ENCODE data around the gene CEP112.

CEP112 gene

DNA sequence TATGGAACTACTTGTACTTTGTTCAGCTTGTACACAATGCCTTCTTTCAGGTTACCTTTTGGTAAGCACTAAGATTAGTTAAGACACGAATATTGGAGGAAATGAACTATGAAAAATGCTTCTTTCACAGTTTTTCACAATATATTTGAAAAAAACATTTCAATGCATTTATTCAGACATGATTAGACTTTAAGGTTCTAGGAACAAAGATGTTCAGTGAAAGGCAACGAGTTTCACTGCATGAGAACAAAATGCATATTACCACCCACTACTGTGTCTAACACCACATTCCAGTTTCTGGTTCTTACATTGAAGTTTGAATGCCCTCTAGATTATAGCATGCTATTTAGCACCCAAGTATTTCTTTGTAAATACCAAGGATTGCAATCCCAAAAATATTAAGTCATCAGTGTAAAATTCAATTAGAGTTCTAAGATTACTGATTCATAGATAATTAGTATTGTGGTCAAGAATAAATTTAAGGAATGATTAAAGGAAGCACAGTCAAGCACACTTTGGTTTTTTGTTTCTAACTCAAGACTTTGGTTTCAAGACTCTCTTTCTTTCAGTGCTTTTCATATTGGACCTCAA lies 261.7 kb downstream of the CEP112 start:
- no peak overlapping the region for H3K18ac ChIP-seq (ENCODE audit: low read length)

GRCh38 chr17:65926599-65926998 lies 265.3 kb downstream of the CEP112 start:
- H3K18ac ChIP-seq (ENCODE audit: low read length) = no peak overlapping the region
- H3K4me2 ChIP-seq (ENCODE audit: low read length) = no peak overlapping the region

More for the DNA sequence above, 261.7 kb downstream of the CEP112 start:
- H3K79me1 ChIP-seq (ENCODE audit: low read length) = no peaks in the 10 kb centered on the region
- H3K4me1 ChIP-seq (ENCODE audit: control insufficient read depth in 1 of 2, insufficient read depth in 2 of 2, low read length in 2 of 2) = no peaks in the 10 kb centered on the region
- no peak overlapping the region for H3K4me3 ChIP-seq (ENCODE audit: low read depth, low read length)
- no peak overlapping the region for H4K8ac ChIP-seq (ENCODE audit: low read depth, low read length)
- H2AK5ac ChIP-seq (ENCODE audit: low read length) = no peak overlapping the region
- no peak overlapping the region for H4K12ac ChIP-seq (ENCODE audit: low read depth, low read length)
- no peak for DNase-seq
- no peak overlapping the region for H3K4ac ChIP-seq (ENCODE audit: low read depth, low read length)
- no peak overlapping the region for H3K14ac ChIP-seq (ENCODE audit: low read length)
- no peaks in the 10 kb centered on the region for H3K27me3 ChIP-seq (ENCODE audit: insufficient read depth, low read length)
- no peak overlapping the region for H4K91ac ChIP-seq (ENCODE audit: low read depth, low read length)
- no peak overlapping the region for H2AFZ ChIP-seq (ENCODE audit: insufficient read depth, low read length, poor library complexity)
- no peaks in the 10 kb centered on the region for H3K79me2 ChIP-seq (ENCODE audit: control insufficient read depth, insufficient read depth, low read length, poor library complexity)
- H3K9ac ChIP-seq (ENCODE audit: low read length) = no peak overlapping the region
- no peak overlapping the region for H2BK120ac ChIP-seq (ENCODE audit: insufficient read depth, low read length, poor library complexity)
- no peak overlapping the region for H2BK12ac ChIP-seq (ENCODE audit: low read length)
- H2BK5ac ChIP-seq (ENCODE audit: low read depth, low read length, poor library complexity) = no peak overlapping the region
- H3K27ac ChIP-seq (ENCODE audit: low read depth, low read length) = no peak overlapping the region
- H3K4me2 ChIP-seq (ENCODE audit: low read length) = no peak overlapping the region
- WGBS (ENCODE audit: extremely low coverage, insufficient coverage, insufficient read length) = no CpG with 5 or more reads among the region's 2 CpGs
- H3K9me3 ChIP-seq (ENCODE audit: insufficient read depth, low read depth, low read length) = no peaks in the 10 kb centered on the region
- no peak overlapping the region for H3K23ac ChIP-seq (ENCODE audit: low read length)
- H3K36me3 ChIP-seq (ENCODE audit: control insufficient read depth in 1 of 2, insufficient read depth in 2 of 2, low read length in 2 of 2) = peaks cover 0 to 2% of the 10 kb centered on the region in 2 experiments

GRCh38 chr17:65925606-65926307 lies 266.2 kb downstream of the CEP112 start:
- no CpG with 5 or more reads among the region's 8 CpGs for WGBS (ENCODE audit: extremely low coverage, insufficient coverage, insufficient read length)
- no peak overlapping the region for H3K4me3 ChIP-seq (ENCODE audit: low read depth, low read length)
- no peaks in the 10 kb centered on the region for H3K9me3 ChIP-seq (ENCODE audit: insufficient read depth, low read depth, low read length)
- H3K23ac ChIP-seq (ENCODE audit: low read length) = no peak overlapping the region
- no peaks in the 10 kb centered on the region for H3K79me1 ChIP-seq (ENCODE audit: low read length)
- no peaks in the 10 kb centered on the region for H3K79me2 ChIP-seq (ENCODE audit: control insufficient read depth, insufficient read depth, low read length, poor library complexity)
- no peaks in the 10 kb centered on the region for H3K4me1 ChIP-seq (ENCODE audit: control insufficient read depth in 1 of 2, insufficient read depth in 2 of 2, low read length in 2 of 2)
- H2AFZ ChIP-seq (ENCODE audit: insufficient read depth, low read length, poor library complexity) = no peak overlapping the region
- no peak overlapping the region for H3K14ac ChIP-seq (ENCODE audit: low read length)
- H2AK5ac ChIP-seq (ENCODE audit: low read length) = no peak overlapping the region
- no peak overlapping the region for H2BK5ac ChIP-seq (ENCODE audit: low read depth, low read length, poor library complexity)
- H3K36me3 ChIP-seq (ENCODE audit: control insufficient read depth in 1 of 2, insufficient read depth in 2 of 2, low read length in 2 of 2) = peaks cover 0 to 2% of the 10 kb centered on the region in 2 experiments
- no peak overlapping the region for H4K12ac ChIP-seq (ENCODE audit: low read depth, low read length)
- no peak overlapping the region for H3K27ac ChIP-seq (ENCODE audit: low read depth, low read length)
- H2BK120ac ChIP-seq (ENCODE audit: insufficient read depth, low read length, poor library complexity) = no peak overlapping the region
- no peak overlapping the region for H3K18ac ChIP-seq (ENCODE audit: low read length)
- H4K8ac ChIP-seq (ENCODE audit: low read depth, low read length) = no peak overlapping the region
- H2BK12ac ChIP-seq (ENCODE audit: low read length) = no peak overlapping the region
- no peak overlapping the region for H4K91ac ChIP-seq (ENCODE audit: low read depth, low read length)
- no peaks in the 10 kb centered on the region for H3K27me3 ChIP-seq (ENCODE audit: insufficient read depth, low read length)
- no peak for DNase-seq
- H3K9ac ChIP-seq (ENCODE audit: low read length) = no peak overlapping the region
- no peak overlapping the region for H3K4ac ChIP-seq (ENCODE audit: low read depth, low read length)
- no peak overlapping the region for H3K4me2 ChIP-seq (ENCODE audit: low read length)

More at GRCh38 chr17:65926599-65926998, 265.3 kb downstream of the CEP112 start:
- no peak for DNase-seq
- Histone ChIP-seq H3K4ac (ENCODE audit: low read depth, low read length) (no peak overlapping the region), H3K36me3 (ENCODE audit: control insufficient read depth in 1 of 2, insufficient read depth in 2 of 2, low read length in 2 of 2) (peaks cover 0 to 2% of the 10 kb centered on the region in 2 experiments), H3K4me3 (ENCODE audit: low read depth, low read length) (no peak overlapping the region), H3K14ac (ENCODE audit: low read length) (no peak overlapping the region), H2BK5ac (ENCODE audit: low read depth, low read length, poor library complexity) (no peak overlapping the region), H2AFZ (ENCODE audit: insufficient read depth, low read length, poor library complexity) (no peak overlapping the region), H3K9me3 (ENCODE audit: insufficient read depth, low read depth, low read length) (no peaks in the 10 kb centered on the region), H3K9ac (ENCODE audit: low read length) (no peak overlapping the region), H2BK120ac (ENCODE audit: insufficient read depth, low read length, poor library complexity) (no peak overlapping the region), H4K91ac (ENCODE audit: low read depth, low read length) (no peak overlapping the region), H3K27me3 (ENCODE audit: insufficient read depth, low read length) (no peaks in the 10 kb centered on the region), H4K8ac (ENCODE audit: low read depth, low read length) (no peak overlapping the region), H3K23ac (ENCODE audit: low read length) (no peak overlapping the region), H3K79me2 (ENCODE audit: control insufficient read depth, insufficient read depth, low read length, poor library complexity) (no peaks in the 10 kb centered on the region), H2AK5ac (ENCODE audit: low read length) (no peak overlapping the region), H3K27ac (ENCODE audit: low read depth, low read length) (no peak overlapping the region), H3K4me1 (ENCODE audit: control insufficient read depth in 1 of 2, insufficient read depth in 2 of 2, low read length in 2 of 2) (no peaks in the 10 kb centered on the region), H2BK12ac (ENCODE audit: low read length) (no peak overlapping the region), H4K12ac (ENCODE audit: low read depth, low read length) (no peak overlapping the region), H3K79me1 (ENCODE audit: low read length) (no peaks in the 10 kb centered on the region)
- no CpG with 5 or more reads among the region's 5 CpGs for WGBS (ENCODE audit: extremely low coverage, insufficient coverage, insufficient read length)

DNA sequence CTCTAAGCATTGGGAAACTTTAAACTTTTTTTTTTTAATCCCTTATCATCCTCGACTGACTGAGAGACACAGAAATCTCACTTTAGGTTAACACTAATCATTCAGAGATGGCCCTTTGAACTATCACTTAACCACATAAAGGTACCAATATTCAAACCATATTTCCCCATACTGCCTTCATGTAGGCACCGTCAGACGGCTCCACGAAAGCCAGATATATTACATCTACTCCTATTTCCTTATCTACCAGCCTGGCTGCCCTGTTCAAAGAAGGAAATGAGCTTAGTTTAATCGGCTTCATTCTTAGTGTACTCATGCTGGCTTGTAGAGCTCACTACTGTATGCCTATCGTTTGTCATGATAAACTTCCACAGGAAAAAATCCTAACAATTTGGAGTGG lies 270.9 kb downstream of the CEP112 start:
- Histone ChIP-seq H3K4me2 (ENCODE audit: low read length) (no peak overlapping the region), H2AFZ (ENCODE audit: insufficient read depth, low read length, poor library complexity) (no peak overlapping the region), H3K79me2 (ENCODE audit: control insufficient read depth, insufficient read depth, low read length, poor library complexity) (no peaks in the 10 kb centered on the region), H3K4me3 (ENCODE audit: low read depth, low read length) (no peak overlapping the region), H3K9ac (ENCODE audit: low read length) (no peak overlapping the region), H3K18ac (ENCODE audit: low read length) (no peak overlapping the region), H3K27ac (ENCODE audit: low read depth, low read length) (no peak overlapping the region), H4K12ac (ENCODE audit: low read depth, low read length) (no peak overlapping the region), H2AK5ac (ENCODE audit: low read length) (no peak overlapping the region), H3K14ac (ENCODE audit: low read length) (no peak overlapping the region), H2BK5ac (ENCODE audit: low read depth, low read length, poor library complexity) (no peak overlapping the region), H4K8ac (ENCODE audit: low read depth, low read length) (no peak overlapping the region), H3K27me3 (ENCODE audit: insufficient read depth, low read length) (no peaks in the 10 kb centered on the region), H3K36me3 (ENCODE audit: control insufficient read depth in 1 of 2, insufficient read depth in 2 of 2, low read length in 2 of 2) (no peaks in the 10 kb centered on the region), H2BK12ac (ENCODE audit: low read length) (no peak overlapping the region), H3K23ac (ENCODE audit: low read length) (no peak overlapping the region), H3K4me1 (ENCODE audit: control insufficient read depth in 1 of 2, insufficient read depth in 2 of 2, low read length in 2 of 2) (no peaks in the 10 kb centered on the region), H2BK120ac (ENCODE audit: insufficient read depth, low read length, poor library complexity) (no peak overlapping the region), H3K79me1 (ENCODE audit: low read length) (no peaks in the 10 kb centered on the region), H3K4ac (ENCODE audit: low read depth, low read length) (no peak overlapping the region), H4K91ac (ENCODE audit: low read depth, low read length) (no peak overlapping the region), H3K9me3 (ENCODE audit: insufficient read depth, low read depth, low read length) (no peaks in the 10 kb centered on the region)
- DNase-seq = no peak
- no CpG with 5 or more reads among the region's 6 CpGs for WGBS (ENCODE audit: extremely low coverage, insufficient coverage, insufficient read length)
